KBM-7 (cell line): Measurements from ENCODE around the gene MGMT.

ENCODE experiments used
- DNase-seq: peaks from one replicate; pipeline ENCODE4 v3.0.0-alpha.2; 2015
- in situ Hi-C: fragments of 300-500 bp; cut with MboI; formaldehyde crosslinking; loops from 2 replicates; pipeline ENCODE4 v1.14.3; 2020; ENCODE audit warnings: low sequenced_read_pairs, low pct_unique_long_range_greater_than_20kb, mixed read lengths

MGMT gene

DNA sequence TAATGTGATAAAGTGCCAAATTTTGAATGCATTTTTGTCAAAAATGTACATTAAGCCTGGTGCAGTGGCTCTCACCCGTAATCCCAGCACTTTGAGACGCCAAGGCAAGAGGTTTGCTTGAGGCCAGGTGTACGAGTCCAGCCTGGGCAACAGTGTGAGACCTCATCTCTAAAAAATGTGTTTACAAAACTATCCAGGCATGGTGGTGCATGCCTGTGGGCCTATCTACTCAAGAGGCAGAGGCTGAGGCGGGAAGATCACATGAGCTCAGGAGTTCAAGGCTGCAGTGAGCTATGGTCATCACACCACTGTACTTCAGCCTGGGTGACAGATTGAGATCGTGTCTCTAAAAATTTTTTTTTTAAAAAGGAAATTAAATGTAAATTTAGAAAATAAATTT is 18.5 kb upstream of the MGMT start:
- in situ Hi-C loops = no loop called here
- DNase-seq = no peak

DNA sequence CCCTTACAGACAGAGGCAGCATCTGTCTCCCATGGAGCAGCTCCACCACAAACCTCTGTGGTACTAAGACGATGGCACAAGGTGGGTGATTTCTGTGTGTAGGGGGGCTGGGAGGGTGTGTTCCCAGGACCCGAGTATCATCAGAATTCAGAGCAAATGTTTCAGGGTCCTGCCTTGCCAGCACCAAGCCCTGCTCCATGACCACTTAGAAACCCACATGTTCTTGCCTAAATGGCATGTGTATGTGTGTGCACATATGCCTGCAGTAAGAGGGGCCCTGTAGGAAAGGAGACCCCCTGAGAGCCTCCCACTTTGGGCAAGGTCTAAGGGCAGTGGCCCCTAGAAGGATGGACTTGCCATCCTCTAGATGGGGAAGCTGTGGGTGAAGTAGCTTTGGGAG is 17.1 kb upstream of the MGMT start:
- no peak for DNase-seq
- in situ Hi-C loops = no loop called here

DNA sequence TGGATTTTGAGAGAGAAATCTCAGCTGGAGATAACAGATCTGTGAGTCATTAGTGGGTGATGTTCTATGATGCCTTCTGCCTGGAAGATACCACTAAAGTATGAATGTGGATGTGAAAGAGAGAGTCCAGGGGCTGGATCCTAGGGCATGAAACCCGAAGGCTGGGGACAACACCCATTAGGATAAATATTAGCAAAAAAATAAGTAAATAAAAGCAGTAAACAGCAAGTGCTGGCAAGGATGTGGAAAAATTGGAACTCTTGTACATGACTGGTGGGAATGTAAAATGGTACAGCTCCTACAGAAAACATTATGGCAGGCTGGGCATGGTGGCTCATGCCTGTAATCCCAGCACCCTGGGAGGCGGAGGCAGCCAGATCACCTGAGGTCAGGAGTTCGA is 16.6 kb upstream of the MGMT start:
- DNase-seq = no peak
- in situ Hi-C loops = no loop called here

DNA sequence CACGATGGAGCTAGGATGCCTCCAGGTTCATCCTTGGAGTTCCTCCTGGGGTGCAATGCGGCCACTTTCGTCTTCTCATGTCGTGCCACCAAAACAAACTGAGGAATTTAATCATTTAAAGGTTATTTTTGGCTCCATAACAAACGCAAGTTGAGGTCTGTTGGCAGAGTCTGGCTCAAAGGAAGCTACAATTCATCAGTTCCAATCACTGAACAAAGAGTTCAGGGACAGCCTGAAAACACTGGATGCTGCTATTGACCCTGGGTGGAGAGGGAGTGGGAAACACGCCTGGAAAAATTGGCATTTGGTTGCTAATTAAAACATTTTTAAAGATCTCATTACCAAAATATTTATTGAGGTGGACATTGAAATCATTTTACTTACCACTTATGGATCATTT is 11.4 kb upstream of the MGMT start:
- no peak for DNase-seq
- in situ Hi-C loops = no loop called here

DNA sequence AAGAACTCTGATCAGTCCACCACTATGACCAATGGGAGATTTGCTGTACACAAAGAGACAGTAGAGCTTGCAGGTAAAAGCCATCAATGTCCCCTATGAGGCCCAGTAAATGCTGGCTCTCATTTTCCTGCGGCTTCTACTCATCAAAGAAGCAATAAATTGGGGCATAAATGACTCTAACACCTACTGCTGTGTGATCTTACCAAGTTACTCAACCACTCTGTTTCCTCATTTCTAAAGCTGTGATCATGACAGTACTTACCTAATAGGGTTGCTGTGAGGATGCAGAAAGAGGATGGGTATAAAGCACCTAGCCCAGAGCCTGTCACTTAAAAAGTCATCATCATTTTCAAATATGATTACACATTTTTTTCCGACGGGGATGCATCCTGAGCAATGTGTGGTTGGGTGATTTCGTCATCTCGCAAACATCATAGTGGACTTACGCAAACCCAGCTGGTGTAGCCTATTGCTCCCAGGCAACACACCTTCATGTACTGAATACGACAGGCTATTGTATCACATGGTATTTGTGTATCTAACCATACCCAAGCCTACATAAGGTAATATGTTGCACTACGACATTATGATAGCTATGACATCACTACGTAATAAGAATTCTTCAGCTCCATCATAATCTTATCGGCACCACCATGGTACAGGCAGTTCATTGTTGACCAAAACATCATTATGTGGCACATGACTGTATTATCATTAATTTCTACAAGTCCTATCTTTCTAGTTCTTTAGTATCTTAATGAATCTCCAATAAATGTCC is 7.1 kb upstream of the MGMT start:
- in situ Hi-C loops = no loop called here
- no peak for DNase-seq

DNA sequence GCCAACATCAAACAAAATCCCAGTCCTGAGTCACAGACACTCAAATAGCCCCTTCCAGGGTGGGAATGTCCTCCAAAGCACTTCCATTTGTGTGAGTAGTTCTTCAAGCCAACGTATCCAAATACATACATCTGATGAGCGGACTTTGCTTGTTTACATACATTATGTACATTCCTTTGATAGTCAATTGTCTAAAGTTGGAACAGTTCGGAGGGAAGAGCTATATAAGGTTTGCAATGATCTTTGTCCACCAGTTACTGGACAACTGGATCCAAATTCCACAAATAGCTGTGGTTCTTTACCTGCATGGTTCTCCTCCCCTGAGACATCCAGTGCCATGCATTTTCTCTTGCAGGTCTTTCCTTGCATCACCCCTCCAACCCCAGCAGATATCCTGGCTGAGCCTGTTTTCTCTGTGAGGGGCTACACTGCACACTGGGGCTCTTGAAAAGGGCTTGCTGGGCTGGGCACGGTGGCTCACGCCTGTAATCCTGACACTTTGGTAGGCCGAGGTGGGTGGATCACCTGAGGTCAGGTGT is 4.7 kb upstream of the MGMT start:
- DNase-seq = no peak

DNA sequence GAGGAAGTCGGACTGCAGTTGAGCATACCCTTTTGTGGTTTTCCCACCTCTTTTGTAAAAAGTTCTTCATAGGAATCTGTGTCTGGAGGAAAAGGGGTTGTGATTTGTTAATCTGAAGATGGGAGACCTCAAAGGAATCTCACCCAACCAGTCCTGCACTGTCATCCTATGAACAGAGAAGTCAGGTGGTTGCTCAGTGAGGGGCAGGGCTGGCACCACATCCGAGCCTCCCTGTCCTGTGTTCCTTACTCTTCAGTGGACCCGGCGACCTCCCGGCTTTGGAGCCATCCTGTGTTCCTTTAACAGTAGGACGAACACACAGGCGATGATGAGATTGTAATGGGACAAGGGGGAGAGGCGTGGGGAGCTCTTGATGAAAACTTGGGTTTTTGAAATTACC is 2.8 kb upstream of the MGMT start:
- no peak for DNase-seq
- in situ Hi-C loops = no loop called here

More for the DNA sequence above, 4.7 kb upstream of the MGMT start:
- in situ Hi-C loops = no loop called here

DNA sequence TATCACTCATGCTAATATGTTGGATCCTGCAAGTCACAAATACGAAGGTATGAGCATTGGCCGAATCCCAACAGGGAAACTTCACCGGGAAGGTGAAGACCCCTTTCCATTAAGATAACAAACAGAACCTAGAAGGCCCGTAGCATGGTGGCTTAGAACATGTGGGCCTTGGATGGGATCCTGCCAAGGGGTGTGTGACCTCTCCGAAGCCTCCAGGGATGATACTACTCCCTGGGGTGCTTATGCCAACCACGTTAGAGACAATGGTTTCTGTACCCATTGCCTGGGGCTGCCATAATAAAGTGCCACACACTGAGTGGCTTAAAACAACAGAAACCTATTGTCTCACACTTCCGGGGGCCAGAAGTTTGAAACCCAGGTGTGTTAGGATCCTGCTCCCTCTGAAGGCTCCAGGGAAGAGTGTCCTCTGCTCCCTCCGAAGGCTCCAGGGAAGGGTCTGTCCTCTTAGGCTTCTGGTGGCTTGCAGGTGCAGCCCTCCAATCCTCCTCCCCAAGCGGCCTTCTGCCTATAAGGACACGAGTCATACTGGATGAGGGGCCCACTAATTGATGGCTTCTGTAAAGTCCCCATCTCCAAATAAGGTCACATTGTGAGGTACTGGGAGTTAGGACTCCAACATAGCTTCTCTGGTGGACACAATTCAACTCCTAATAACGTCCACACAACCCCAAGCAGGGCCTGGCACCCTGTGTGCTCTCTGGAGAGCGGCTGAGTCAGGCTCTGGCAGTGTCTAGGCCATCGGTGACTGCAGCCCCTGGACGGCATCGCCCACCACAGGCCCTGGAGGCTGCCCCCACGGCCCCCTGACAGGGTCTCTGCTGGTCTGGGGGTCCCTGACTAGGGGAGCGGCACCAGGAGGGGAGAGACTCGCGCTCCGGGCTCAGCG is 992 bp upstream of the MGMT start:
- DNase-seq = no peak
- in situ Hi-C loops = no loop called here

DNA sequence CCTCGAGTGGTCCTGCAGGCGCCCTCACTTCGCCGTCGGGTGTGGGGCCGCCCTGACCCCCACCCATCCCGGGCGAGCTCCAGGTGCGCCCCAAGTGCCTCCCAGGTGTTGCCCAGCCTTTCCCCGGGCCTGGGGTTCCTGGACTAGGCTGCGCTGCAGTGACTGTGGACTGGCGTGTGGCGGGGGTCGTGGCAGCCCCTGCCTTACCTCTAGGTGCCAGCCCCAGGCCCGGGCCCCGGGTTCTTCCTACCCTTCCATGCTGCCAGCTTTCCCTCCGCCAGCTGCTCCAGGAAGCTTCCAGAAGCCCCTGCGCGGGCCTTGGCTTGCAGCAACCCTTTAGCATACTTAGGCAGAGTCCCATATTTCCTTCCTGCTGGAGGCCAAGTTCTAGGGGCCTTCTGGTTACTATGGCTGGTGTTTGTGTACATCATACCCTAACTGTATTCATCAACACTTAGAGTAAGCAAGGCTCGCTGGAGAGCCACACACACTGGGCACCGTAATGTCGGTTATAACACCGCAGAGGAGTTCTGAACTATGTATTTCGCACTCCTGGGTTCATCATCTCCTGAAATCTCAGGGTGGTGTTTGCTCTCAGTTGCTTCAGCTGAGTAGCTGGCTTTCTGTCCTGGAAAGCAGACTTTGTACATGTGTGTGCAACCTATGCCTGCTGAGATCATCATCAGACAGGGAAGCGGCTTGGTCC is 471 bp downstream of the MGMT start:
- in situ Hi-C loops = no loop called here
- DNase-seq = no peak

DNA sequence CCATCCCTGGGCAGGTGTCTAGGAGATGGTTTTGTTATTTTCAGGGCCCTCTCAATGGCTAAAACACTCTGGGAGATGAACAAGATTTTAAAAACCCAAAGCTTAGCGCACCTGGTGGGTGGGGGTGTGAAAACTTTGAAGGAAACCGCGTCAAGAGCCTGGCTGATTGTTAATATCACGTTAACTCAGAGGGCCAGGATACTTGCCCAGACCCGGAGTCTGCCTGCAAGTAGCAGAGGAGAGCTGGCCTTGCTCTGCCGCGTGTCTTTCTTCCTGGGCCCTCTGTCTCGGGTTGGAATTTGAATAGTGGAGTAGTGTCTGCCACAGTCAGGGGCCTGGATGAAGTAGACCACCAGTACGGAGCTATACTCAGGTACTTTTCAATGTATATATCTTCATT is 1.1 kb downstream of the MGMT start:
- DNase-seq = no peak
- in situ Hi-C loops = no loop called here

DNA sequence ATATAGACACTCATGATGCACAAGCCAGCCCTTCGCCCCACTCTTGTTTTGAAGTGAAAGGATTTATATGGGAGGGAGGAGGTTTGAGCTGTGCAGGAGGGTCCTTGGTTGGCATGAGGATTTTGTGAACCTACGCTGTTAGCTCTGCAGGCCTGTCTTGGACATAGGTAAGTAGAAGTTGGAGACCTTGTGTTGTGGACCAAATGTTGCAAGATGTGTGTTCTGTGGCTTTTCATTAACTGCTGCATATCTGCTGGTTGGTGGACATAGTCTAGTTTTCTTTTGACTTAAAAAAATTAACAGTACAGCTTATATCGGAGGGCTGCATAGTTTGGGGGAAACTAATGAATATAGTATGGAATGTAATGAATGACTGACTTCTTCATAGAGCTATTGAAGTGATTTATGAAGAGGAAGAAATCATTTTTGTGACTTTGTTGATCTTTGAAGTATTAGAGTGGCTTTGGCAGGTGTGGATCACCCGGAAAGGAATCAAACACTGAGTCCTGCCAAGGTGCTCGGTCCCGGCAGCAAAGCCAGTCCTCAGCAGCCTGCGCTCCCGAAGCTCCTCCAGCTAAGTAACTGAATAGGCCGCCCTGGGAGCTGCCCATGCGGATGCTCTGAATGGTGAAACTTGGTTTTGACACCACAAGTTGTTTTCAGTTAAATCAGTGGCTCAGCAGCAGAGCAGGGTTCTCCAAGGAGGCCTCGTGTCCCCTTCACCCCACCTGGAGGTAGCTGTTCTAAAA is 3.2 kb downstream of the MGMT start:
- no peak for DNase-seq
- in situ Hi-C loops = no loop called here

DNA sequence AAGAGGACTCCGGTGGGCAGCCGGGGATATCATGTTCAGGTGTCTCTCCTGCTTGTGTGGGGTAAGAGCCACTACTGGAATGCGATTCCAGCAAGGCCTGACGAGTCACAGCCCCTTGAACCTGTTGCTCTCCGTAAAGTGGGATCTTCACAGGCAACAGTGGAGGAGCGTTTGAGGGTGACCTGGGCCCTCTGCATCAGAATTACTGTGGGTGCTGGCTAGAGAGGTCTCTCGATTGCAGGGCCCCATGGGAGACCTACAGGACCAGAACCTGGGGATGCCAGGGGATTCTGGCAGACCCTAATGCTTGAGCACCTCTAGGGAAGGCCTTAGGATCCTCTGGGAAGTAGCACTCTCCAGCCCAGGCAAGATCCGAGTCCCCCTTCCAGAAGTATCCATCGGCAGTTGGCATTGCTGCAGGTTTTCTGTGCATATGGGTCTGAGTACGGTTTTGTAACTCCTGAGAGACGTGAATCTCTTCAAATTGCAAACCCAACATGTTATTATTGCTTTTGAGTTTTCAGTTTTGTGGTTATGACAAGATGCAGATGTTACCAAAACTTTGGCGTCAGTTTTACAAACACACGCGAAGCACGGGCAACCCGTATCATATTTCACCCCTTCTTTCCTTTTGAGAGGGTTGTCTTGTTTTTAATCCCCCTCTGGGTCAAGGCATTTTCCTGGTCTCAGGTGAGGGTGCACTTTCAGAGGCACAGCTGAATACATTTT is 4.6 kb downstream of the MGMT start:
- no peak for DNase-seq
- in situ Hi-C loops = no loop called here

DNA sequence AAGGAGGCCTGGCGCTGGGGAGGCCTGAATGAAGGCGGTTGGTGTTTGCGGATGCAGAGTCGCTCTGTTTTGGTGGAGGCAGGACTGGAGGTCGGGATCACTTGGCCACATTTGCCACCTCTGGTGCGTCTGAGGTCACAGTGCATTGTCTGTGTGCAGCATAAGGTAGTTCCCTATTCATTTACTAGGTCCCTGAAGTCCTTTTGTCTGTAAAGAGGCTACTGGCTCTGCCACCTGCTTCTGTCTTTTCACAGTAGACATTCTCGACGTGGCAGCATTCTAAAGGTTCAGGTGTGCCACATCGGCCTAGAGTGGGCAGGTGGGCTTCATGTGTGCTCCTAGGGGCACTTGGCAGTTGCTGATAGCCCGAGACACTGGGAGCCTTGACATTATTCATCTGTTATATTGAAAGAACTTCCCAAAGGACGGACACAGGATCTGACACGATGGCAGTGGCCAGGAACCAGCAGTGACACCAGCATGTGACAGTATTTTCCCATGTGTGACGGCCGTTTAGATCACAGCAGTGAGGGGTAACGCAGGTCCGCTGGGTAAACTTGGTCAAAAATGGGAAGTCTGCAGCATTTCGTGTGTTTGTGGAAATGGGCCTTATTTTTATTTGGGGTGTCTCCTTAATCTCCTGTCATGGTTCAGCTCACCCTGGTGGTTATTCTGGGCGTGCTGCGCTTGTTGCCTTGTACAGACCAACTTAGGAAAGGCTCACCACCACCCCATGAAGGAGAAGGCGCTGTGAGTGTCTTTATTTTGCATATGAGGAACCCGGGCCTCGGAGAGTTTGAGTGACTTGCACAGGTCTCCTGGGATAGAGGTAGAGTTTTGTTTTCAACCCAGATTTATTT is 5.9 kb downstream of the MGMT start:
- no peak for DNase-seq
- in situ Hi-C loops = no loop called here

DNA sequence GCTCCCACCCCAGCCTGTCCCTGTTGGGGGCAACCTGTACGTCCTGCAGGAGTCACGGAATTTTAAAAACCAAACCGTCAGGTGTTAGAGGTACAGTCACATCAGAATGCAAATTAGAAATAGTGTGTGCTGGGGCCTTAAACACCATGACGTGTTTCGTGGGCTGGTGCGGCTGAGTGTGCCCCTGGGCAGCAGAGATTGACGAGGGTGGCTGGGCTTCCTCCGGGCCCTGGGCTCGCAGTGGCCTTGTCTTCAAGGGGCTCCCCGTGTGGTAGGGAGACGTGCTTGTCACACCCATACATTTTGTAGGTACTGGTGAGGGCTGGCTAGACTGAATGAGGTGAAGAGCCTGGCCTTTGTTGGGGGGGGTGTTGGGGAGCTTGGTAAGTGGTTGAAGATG is 7.6 kb downstream of the MGMT start:
- DNase-seq = no peak
- in situ Hi-C loops = no loop called here

DNA sequence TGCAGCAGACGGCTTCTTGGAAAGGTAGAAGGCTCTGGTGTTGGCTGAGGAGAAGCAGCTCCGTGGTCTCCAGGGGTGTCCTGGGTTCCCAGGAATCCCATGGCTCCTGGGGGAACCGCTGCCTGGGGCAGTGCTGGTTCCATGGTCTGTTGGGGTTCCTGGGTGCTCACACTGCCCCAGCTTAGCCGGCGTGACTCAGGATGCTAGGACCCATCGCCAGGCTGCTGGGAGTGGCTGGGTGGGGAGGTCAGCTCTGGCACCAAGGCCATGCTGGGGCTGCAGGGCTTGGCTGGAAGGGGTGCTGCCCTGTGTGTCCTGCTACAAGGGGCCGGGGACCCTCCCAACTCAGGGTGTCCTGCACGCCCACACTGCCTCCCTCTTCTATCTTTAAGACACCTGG is 9.4 kb downstream of the MGMT start:
- in situ Hi-C loops = no loop called here
- no peak for DNase-seq

DNA sequence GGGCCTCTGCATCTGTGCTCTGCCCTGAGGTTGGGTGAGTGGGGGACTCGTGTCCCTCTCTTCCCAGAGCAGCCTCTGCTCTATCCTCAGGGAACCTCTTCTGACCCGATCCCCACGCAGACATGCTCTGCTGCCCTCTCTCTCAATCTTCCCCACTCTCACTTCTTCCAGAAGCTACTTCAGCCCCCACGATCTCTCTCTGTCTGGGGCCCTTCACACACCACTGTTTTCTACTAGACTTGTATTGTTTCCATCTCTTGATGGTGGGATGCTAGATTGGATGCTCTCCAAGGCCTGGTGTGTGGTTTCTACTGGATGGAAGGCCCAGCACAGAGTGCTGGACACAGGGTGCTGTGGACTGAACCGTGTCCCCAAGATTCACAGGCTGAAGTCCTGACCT is 10.0 kb downstream of the MGMT start:
- in situ Hi-C loops = no loop called here
- no peak for DNase-seq

DNA sequence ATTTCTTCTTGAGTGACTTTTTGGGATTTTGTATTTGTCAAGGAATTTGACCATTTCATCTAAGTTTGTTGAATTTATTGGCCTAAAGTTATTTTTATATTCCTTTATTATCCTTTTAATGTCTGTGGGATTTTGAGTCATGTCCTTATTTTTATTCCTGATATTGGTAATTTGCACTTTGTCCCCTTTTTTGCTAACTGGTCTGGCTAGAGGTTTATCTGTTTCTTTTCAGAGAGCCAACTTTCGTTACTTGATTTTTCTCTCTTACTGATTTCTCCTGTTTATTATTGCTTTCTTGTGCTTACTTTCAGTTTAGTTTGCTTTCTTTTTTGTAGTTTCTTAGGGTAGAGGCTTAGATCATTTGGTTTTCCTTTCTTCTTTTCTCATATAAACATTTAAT is 14.6 kb downstream of the MGMT start:
- no peak for DNase-seq
- in situ Hi-C loops = no loop called here
